Left ventricle myocardium superior (tissue), 1 donor: ENCODE results near the gene KCNK16. TPM values are rescaled to one million over a fixed set of nuclear protein-coding genes. Genes with fewer than 3 reads are reported as not detected.

Experiments used
- ATAC-seq: fragments of 200-7000 bp; cut with Tn5 transposase; one replicate; pipeline ENCODE4 v1.9.1; 2020; ENCODE audit warnings: mild to moderate bottlenecking, moderate library complexity
- DNase-seq: peaks from one replicate; pipeline ENCODE4 v3.0.0-alpha.2; 2020
- intact Hi-C: fragments of 100-400 bp; cut with micrococcal nuclease; formaldehyde crosslinking; loops from one replicate; pipeline ENCODE4 v1.11.0; 2022
- total RNA-seq: library from RNA; stranded (reverse); fragmentation: NEBNext Ultra II Directional; extraction: Animal tissue kit (Norgen Biotek cat#: 25700); gene quantifications from one replicate; pipeline ENCODE4 v1.2.1, GENCODE V29; 2021
- donor health status: DM: no; HTN: yes; CAD: no; lungs with severe emphysema.

Gene KCNK16
- total RNA-seq, 1 donor from 2014 or later: not detected

- DNase-seq: no peak
- intact Hi-C loops: no loop called here
- no peak for ATAC-seq
Measured at GRCh38 chr6:39343396-39343870, 20.9 kb upstream of the KCNK16 start.

- intact Hi-C loops: no loop called here
- ATAC-seq: peak; percentile 10
- DNase-seq: no peak
Measured at GRCh38 chr6:39342692-39343395, 20.3 kb upstream of the KCNK16 start.

GRCh38 chr6:39341937-39342336, 19.4 kb upstream of the KCNK16 start:
- ATAC-seq (no peak), DNase-seq (no peak)
- intact Hi-C loops: no loop called here

GRCh38 chr6:39341352-39341751, 18.9 kb upstream of the KCNK16 start:
- ATAC-seq (no peak), DNase-seq (no peak)
- intact Hi-C loops: no loop called here

GRCh38 chr6:39339868-39340550, 17.5 kb upstream of the KCNK16 start:
- DNase-seq (no peak), ATAC-seq (peak; percentile 72)
- intact Hi-C loops: no loop called here

GRCh38 chr6:39339096-39339867, 16.8 kb upstream of the KCNK16 start:
- DNase-seq: no peak
- intact Hi-C loops: no loop called here
- ATAC-seq: no peak

GRCh38 chr6:39338397-39338796, 15.9 kb upstream of the KCNK16 start:
- ATAC-seq (no peak), DNase-seq (no peak)
- intact Hi-C loops: no loop called here

- ATAC-seq: no peak
- intact Hi-C loops: no loop called here
- DNase-seq: no peak
Measured at GRCh38 chr6:39335780-39336545, 13.5 kb upstream of the KCNK16 start.

GRCh38 chr6:39333644-39334438, 11.3 kb upstream of the KCNK16 start:
- no peak for DNase-seq
- intact Hi-C loops: no loop called here
- ATAC-seq: no peak

- ATAC-seq: peak; percentile 58
Measured at GRCh38 chr6:39330476-39330875, 8.0 kb upstream of the KCNK16 start.

GRCh38 chr6:39330057-39330456, 7.6 kb upstream of the KCNK16 start:
- ATAC-seq (peak; percentile 74), DNase-seq (no peak)
- intact Hi-C loops: loop anchor here (2.0 kb wide), 1 partner anchor 61 kb away; no protein-coding TSS in a partner anchor

More at GRCh38 chr6:39330476-39330875, 8.0 kb upstream of the KCNK16 start:
- intact Hi-C loops: loop anchor here (2.0 kb wide), 1 partner anchor 60 kb away; no protein-coding TSS in a partner anchor
- DNase-seq: peak; percentile 57

GRCh38 chr6:39328066-39328465, 5.6 kb upstream of the KCNK16 start:
- no peak for ATAC-seq
- no peak for DNase-seq
- intact Hi-C loops: no loop called here

GRCh38 chr6:39327507-39327906, 5.0 kb upstream of the KCNK16 start:
- no peak for ATAC-seq
- intact Hi-C loops: no loop called here
- DNase-seq: no peak

GRCh38 chr6:39321761-39322160, 741 bp downstream of the KCNK16 start:
- DNase-seq (no peak), ATAC-seq (no peak)
- intact Hi-C loops: no loop called here

- intact Hi-C loops: no loop called here
- DNase-seq (no peak), ATAC-seq (no peak)
Measured at GRCh38 chr6:39320363-39320984, 2.0 kb downstream of the KCNK16 start.

- DNase-seq (no peak), ATAC-seq (peak; percentile 41)
- intact Hi-C loops: no loop called here
Measured at GRCh38 chr6:39319621-39320362, 2.7 kb downstream of the KCNK16 start.

- DNase-seq (no peak), ATAC-seq (no peak)
- intact Hi-C loops: no loop called here
Measured at GRCh38 chr6:39317256-39317655, 5.2 kb downstream of the KCNK16 start.
